ENCODE results near the gene ZNF804B.
"Not testable (repeated sequence)": the region's sequence is repeated elsewhere in the genome, so short reads cannot be mapped to it uniquely, and the experiment has no call there.

The ZNF804B gene

DNA sequence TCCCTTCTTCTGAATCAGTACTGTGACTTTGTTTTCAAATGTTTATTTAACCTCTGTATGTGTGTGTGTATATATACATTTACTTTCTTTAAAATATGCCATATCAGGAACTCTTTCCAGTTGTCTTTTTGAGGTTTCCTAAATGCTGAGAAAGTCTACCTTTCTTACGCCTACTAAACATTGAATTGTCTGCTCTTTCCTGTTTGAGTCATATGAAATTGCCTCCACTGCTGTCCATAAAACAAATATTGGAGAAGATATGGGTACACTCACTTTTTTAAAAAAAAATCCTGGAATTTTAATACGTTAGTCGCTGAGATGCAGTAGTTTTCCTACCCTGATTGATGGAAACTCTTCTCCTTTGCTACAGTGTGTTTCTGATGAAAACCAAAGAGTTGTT lies 334.8 kb downstream of the ZNF804B start:
- no peak for DNase-seq

DNA sequence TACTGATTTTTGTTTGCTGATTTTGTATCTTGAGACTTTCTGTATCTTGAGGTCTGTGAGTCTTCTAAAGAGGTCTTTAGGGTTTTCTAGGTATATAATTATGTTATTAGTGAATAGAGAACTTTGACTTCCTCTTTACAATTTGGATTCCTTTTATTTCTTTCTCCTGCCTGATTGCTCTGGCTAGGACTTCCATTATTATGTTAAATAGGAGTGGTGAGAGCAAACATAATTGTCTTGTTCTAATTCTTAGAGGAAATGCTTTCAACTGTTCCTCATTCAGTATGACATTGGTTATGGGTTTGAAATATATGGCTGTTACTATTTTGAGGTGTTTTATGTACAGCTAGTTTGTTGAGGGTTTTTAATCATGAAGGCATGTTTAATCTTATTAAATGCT lies 344.1 kb downstream of the ZNF804B start:
- DNase-seq: no peak

DNA sequence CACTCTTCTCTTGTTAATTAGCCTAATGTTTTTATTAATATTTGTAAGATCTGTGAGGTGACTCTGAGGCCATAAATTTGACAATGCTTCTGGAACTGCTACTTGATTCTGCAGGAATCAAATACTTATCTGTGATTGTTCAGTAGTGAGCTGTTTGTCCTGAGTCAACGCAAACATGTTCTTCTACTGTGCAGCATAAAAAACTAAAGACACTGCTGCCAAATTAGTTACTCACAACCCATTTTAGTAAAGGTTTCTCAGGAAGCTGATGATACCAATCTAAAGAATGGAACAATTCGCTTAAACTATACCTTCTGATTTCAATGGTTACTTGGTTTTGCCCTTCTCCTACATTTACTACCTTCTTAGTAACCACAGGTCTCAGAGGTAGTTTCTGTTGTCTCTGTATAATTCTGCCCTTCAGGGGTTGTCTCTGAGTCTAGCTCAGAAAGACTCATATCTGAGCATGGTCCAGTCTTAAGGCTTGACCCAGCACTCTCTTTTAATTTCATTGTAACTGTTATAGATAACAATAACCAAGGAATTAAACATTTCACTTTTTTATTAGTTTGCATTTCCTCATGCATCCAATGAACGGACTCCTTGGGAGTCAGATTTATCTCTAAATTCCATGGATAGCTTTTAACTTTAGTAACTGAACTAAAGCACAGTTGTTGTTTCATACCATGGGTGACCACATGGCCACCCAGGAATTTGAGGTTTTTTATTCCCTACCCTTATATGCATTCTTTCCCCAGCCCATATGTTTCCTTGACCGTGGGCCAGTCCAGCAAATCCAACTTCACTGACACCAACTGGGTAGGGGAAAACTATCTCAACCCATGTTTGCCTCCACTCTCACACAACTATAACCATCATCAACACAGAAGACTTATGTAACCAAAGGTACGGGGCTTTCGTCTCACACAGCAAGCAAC lies 345.5 kb downstream of the ZNF804B start:
- peak; percentile 90 for DNase-seq

DNA sequence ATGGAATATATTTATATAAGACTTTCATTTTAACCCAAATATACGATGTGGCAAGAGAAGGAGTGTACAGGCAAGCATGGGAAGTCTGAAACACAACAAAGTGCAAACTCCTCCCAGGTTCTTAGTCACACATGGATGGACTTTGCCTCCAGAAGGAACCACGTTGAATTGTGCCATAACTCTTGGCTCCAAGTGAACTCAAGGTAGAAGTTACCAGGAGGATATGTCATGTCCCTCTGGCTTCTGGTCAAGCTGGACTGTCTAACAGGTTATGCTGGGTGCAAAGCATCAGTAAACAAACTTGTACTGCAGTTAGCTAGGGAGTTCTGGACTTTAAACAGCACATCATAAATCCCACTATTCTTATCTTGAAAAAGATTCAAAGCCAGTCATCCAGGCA lies 364.4 kb downstream of the ZNF804B start:
- DNase-seq: no peak

DNA sequence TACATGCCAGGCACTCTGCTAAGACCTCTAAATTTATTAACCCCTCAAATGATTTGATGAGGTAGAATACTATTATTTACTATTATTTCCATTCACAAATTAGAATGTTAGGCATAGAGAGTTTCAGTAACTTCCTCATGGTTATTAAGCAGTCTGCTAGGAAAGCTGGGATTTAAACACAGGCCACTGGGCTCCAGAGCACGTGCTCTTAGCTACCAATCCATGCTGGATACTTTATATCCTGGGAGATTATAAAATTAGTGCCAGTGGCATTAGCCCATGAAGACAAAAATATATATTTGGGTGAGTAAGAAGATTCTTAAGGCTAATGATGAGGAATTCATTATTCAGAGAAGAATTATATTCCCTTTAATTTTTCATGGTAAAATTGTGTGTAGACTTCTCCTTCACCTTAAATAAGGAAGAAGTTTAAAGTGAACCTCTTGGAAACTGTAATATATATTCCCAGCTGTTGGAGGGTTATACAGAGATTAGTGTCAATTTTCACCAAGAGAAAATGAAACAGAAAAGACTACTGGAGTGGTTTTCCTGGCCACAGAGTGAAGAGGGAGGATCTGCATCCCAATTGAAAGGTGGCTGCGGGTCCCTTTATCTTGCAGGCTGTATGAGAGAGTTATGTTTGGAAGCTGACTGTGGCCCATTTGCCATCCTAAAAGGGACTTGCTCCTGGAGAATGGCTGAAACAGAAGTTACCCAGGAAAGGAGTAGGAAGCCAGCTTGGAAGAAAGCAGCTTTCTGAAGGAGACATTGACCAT lies 370.3 kb downstream of the ZNF804B start:
- no peak for DNase-seq

DNA sequence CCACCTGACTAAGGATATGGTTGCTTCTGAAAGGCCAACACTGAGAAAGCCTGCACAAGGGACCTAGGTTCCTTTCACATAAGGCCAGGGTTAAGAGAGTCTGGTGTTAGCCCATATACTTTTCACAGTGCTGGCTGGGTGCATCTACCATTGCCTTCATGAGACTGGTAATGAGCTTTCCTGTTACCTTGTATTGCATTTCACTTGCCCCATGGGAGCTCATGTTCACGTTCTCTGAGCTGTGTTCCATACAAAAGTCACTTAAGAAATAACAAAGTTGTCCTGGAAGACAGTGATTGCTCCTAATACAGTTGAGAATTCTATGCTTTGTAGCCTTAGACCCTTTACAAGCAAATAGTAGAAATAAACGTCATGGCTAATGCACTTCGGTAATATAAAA lies 373.9 kb downstream of the ZNF804B start:
- no peak for DNase-seq

DNA sequence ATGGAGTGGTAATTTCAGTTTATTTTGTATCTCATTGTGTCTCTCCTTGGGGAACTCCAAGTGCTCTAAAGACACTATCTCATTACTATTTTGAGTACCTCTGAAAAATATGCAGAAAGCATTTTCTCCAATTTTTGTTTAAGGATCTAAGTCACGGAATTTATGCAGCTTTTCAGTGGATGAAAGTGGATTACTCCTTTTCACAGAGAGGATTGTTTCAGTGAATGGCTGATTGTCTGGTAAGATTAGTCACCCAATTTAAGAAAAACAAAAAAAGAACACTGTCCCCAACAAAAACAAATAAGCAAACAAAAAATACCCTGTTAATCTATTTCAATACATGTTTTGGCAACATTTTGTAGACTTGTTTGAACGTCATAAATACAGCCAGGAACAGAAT lies 374.3 kb downstream of the ZNF804B start:
- DNase-seq: no peak

DNA sequence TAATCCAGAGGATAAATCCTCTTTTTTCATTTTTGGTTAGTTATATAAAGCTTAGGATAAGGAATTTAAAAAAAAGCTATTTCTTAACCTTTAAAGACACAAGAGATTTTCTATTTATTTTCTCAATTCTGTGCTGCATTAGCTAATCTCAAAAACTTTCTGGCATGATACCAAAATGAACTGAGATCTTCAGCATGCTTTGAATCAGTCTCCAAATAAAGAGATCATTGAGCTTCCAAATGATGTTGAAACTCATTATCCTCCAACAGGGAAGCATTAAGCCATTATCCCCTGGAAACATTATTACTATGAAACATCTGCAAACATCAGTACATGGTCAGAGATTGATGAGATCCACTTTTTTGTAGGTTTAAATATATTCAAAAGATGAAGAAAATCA lies 386.3 kb downstream of the ZNF804B start:
- no peak for DNase-seq

DNA sequence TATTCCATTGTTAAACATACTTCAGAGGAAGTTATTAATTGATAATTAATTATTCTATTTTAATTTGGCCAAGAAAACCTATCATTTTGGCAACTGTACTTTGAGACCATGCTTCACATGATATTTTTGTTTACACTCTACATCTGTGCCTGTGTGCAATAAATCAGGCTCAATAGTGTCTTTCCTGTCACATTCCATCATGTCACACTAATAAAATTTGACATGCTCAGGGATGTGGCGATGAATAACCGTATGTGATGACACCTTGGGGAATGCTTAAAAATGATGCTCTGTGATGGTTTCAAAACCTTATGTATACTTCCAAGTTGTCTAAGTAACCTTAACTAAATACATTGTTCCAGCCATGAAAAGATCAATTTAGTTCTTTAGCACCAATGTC lies 400.6 kb downstream of the ZNF804B start:
- DNase-seq: no peak

DNA sequence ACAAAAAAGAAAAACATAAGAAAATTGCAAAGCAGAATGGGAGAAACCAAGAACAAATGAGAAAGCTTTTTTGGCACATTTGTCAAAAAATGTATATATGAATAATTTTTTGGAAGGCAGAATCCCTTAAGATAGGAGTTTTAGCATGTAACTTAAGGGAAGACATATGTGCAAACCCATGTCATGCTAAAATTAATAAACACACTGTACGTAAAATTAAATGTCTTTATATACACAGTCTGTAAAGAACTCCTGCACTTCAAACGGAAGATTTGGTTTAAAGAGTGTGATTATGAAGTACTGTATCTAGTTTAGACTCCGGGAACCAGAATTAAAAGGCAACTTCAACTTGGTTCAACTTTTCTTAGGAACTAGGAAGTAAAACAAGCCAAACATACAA lies 405.9 kb downstream of the ZNF804B start:
- no peak for DNase-seq

DNA sequence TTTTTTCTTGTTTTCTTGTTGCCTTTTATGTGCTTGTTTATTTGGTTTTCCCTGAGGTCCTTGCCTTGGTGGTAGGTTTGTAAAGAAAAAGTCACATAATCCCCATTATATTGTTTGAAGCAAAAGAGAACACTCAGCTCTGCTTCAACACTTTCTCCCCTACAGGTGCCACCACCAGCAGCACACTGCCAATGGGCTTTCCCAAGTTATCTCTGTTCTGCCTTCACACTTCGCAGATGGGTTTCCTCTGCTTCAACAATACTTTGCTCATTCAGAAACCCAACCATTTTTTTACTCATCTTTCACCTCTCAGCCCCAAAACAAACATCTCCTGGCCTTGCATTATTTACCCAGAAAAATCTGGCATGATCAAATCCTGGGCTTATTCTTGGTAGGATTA lies 411.1 kb downstream of the ZNF804B start:
- no peak for DNase-seq

DNA sequence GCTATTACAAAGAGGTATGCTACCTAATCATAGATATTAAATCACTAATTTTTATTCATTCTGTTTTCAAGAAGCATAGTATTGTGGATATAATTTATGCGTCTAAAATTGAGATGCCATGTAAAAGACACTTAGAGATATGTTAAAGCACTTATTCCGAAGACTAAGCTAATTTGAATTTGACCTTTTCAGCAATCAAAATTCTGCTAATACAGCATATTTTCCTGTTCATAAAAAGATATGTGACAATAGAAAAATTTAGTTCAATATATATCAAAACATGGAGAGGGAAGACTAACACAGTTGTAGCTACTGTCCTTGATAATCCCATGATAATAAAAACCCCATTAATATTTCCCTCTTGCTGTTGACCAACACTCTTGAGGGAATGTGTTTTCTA lies 422.6 kb downstream of the ZNF804B start:
- DNase-seq: no peak

DNA sequence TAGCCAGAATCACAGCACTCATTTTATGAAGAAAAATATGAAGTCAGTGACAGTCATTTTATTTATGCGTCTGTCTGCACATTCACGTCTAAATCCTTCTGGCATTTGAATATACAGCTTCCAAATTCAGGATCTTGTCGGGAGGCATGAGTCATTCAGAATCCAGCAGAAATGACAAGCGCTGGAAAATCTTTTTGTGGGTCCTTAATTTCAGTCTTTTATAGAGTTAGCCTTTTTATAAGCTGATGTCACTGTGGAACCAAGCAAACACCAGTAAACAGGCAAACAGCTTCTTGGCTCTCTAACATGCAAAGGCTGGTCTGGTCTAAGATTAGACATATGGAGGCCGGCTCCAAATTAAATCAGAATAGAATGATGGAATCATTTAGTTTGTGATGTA lies 424.2 kb downstream of the ZNF804B start:
- peak; percentile 26 for DNase-seq

DNA sequence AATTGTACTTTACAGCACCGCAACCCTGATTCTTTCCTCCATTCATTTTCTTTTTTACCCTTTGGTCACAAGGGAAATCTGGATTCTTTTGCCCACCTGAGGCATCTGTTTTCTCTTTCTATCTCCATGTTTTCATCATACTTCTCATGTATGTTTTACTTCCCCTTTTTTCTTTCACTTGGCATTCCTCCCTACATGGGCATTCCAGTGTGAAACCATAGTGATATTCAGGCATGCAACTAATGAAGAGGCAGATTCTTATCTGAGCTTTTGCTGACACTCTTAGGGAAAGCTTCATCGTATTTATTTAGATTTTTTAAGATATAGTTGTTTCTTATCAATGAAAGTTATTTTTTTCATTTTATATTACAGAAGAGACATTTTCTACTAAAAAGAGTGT lies 441.3 kb downstream of the ZNF804B start:
- peak; percentile 12 for DNase-seq

DNA sequence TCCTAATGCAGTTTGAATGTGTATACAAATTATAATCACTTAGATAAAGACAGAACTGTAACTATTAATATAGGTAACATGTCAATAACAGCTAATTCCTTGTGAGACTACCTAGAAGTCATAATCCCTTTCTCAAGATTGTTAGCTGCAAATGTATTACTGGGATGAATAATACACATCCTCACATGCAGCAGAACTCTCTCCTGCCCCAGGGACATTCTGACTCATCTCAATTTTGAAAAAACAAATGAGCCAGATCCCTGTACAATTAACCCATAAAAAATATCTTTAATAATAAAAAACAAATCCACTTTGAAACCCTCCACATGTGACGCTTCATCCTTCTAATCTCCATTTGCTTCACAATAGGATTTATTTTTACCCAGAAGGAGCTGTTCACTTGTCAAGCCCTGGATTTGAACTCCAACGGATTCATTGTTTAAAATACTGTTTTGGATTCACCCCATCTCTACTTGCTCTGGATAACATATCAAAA lies 464.4 kb downstream of the ZNF804B start:
- DNase-seq: peak; percentile 31

DNA sequence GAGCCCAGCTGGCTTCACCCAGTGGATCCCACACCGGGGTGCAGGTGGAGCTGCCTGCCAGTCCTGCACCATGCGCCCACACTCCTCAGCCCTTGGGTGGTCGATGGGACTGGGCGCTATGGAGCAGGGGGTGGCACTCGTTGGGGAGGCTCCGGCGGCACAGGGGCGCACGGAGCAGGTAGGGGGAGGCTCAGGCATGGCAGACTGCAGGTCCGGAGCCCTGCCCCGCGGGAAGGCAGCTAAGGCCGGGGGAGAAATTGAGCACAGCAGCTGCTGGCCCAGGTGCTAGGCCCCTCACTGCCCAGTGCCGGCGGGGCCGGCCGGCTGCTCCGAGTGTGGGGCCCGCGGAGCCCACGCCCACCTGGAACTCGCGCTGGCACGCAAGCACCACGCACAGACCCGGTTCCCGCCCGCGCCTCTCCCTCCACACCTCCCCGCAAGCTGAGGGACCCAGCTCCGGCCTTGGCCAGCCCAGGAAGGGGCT lies 469.2 kb downstream of the ZNF804B start:
- not testable (repeated sequence) for DNase-seq

DNA sequence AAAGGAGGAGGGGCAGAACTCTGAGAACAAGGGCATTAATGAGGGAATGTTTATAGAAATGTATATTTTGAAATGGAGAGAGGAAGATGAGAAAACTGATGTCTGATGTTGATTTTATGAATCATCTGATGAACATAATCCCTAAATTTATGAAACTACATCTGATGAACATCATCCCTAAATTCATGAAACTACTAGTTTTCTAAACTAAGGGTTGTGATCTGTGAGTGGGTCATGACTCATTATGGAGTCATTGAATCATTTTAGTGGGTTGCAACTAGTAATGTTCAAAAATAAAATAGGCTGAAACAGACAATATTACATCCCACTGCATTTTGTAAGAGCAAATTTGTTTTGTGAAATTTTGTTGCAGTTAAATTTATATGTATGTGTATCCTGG lies 478.7 kb downstream of the ZNF804B start:
- peak; percentile 76 for DNase-seq

DNA sequence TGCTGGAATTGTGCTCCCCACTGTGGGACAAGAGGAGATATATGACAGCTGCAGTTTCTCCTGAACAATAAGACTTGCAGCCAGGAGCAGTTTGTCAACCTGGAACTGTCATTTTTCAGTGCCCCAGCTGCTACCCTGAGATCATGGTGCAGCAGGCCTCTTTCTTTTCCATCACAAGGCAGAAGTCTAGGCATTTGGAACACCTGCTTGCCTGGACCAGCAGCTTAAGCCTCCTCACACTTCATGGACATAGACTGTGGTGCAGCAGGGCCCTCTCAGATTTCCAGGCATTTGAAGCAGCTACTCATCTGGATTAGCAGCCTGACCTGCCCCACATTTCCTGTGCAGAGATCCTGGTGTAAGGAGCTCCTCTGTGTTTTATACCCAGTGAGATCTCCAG lies 486.7 kb downstream of the ZNF804B start:
- DNase-seq: no peak

DNA sequence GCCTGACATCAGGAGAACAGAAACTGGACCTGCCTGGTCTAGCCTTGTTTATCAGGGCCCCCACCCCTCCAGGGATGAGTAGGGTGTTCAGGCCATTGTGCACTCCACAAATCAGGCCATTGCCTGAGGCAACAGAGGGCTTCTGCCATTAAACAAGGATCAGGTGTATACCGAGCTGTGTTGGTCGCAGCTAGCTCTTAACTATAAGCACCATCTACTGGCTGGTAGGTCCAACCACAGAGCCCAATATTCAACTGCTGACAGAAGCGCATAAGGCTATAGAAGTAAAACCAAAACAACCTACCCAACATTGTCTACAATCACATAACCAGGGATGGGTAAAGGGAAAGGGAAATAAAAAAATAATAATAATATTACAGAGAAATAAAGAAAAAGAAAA lies 487.7 kb downstream of the ZNF804B start:
- DNase-seq: no peak

DNA sequence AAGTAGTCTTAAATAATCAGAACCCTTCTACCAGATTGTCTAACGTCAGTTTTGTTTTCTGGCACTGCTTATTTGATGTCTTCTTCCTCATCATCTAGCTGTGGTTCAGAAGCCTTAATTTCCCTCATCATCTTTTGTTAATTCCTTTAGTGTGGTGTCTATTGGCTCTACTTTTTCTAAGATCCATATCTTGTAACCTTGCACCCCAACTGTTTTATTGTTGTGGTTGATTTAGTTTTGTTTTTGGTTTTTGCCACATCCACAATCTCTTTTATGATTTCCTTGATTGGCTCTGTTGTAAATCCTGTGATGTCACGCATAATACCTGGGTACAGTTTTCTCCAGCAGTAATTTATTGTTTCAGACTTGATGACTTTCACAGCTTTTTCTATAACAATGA lies 499.6 kb downstream of the ZNF804B start:
- DNase-seq: no peak

DNA sequence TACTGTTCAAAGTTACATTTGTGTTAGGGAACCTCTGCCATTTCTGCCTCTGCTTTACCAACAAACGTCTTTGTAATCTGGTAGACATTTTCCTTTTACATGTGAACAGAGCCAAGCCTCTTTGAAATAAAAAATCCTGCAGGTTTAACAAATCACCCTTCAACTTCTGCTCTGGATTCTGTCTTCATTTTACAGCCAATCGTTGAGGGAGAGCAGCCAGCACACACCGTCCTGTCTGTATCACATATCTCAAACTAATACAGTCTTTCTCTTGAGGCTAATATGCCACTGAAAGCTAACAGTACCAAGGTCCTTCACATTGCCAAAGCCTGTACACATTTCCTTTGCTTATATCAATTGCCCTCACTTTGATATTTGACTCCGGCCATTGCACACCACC lies 504.6 kb downstream of the ZNF804B start:
- no peak for DNase-seq

DNA sequence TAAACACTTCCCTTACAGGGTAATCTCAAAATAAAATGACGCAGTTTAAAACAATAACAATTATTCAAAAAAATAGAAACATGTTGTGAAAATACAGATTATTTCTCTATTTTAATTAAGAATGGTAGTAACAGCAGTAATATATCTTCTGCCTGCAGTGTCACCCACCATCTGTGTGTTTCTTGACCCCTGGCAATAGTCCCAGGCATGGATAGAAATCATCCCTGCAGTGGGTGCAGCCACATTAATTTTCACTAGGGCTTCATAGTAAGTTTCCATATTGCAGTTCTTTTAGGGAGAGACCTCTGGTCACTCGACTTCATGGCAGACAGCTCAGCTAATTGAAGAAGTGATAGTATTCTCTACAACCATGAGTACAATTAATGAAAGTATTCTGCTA lies 506.1 kb downstream of the ZNF804B start:
- DNase-seq: no peak

DNA sequence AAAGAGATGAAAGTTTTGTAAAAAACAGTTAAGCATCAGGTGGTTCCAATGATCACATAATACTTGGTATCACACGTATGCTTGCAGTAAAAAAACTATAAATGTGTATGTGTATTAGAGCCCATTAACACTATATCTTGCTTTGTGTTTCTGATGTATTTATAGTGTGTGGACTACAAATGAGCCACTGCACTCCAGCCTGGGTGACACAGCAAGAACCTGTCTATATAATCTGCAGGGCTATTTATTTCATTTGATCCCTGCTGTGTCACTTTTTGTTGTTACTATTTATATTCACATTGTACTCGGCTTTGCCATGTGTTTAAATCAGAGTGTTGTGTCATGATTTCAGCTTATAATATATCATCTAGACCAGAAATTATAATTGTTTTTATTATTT lies 523.8 kb downstream of the ZNF804B start:
- DNase-seq: no peak

DNA sequence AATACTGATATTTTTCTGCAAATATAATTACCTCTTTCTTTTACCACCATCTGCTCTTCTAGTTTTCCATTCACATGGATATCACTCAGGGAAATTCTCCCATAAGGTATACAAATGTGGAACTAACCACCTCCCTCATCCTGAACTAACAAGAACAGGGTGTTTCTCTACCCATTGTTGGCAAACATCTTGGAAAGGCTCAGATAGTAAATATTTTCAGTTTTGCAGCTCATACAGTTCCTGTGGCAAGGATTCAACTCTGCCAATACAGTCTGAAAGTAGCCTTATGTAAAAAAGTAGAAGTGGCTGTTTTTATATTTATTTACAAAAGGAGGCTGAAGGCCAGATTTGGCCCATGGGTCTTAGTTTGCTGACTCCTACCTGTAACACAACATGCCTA lies 549.0 kb downstream of the ZNF804B start:
- DNase-seq: no peak

Measured in fibroblast of skin of scalp (primary cell).